ENCODE data around the gene ADGRB2. TPM values are rescaled to one million over a fixed set of nuclear protein-coding genes. Genes with fewer than 3 reads are reported as not detected.
"Not testable (repeated sequence)": the region's sequence is repeated elsewhere in the genome, so short reads cannot be mapped to it uniquely, and the experiment has no call there.

The ADGRB2 gene
- total RNA-seq, 1 experiment from 2014 or later = 16.7 TPM

DNA sequence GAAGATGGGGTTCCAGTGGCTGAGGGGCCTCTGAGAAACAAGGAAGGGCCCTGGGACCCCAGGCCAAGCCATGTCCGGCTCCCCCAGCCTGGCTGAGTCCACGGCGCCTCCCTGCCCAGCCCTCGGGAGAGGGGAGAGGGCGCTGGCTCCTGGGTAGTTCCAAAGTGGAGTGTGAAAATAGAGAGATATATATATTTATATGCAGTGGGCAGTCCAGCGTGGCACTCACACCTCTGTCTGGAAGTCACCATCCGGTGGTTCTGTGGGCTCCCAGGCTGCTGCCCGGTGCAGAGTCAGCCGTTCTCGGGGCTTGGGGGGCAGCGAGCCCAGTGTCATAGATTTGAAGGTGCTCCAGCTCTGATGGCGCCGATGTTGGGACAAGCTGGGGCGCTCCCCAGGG lies 36.9 kb downstream of the ADGRB2 start:
- no peak for DNase-seq (ENCODE audit: low read depth)

DNA sequence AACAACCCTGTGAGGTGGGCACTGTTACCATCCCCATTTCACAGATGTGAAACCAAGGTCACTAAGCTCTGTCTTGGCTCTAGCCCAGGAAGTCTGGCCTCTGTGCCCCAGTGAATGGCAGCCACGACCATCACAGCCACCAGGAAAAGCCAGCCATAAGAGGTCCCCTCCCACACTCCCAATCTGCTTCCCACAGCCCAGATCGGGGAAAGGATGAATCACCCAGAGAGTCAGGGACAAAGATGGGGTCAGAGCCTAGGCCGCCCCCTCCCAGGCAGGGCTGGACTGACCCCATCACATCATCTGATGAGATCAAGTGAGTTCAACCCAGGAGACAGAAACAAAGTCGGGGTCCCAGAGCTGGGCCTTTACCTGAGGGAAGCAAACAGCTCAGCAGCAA lies 37.4 kb downstream of the ADGRB2 start:
- no peak for DNase-seq (ENCODE audit: low read depth)

DNA sequence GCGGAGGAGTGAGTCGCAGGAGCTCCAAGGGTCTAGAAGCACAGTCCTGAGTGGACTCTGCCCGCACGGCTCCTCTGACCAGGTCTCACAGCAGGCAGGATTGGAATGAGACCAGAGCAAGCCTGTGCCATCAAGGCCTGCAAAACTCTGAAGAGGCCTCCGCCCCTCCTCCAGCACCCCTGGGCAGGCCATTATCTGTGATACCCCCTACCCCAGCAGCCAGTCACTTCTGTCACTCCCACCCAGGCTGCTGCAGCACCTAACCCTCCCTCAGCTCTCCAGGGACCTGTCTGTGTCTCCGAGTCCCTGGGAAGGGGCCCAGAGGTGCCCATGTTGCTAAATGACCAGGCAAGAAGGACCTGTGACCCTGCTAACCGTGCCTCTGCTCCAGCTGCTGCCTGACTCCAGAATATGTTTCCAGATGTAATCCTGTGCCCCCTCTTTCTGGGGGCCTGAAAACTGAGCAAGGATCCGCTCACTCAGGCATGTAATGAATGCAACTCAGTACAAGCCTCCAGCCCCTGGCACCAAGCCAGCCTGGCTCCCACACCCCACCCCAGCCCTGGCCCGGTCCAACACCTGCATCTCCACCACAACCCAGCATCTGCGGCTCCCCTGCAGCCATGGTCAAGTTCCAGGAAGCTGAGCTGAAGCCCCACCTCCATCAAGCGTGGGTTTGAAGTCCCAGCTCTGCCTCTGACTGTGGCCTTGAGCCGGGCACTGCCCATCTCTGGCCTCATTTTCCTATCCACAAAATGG lies 38.2 kb downstream of the ADGRB2 start:
- no peak for DNase-seq (ENCODE audit: low read depth)

DNA sequence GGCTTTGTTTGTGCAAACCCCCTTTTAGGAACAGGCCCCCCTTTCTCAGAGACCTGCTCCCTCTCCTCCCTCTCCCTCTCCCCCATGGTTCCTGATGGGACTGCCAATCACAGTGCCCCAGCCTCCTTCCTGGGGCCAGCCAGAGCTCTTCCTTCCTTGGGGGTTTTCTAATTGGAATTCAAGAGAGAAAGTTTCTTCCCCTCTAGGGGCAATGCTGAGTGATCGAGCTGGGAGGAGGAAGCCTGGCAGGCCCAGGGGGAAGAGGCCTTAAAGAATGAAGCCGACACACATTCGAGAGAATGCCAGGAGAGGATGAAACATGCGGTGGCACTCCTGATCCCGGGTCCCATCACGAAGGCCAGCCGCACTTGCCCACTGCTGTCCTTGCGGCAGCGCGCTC lies 39.0 kb downstream of the ADGRB2 start:
- no peak for DNase-seq (ENCODE audit: low read depth)

DNA sequence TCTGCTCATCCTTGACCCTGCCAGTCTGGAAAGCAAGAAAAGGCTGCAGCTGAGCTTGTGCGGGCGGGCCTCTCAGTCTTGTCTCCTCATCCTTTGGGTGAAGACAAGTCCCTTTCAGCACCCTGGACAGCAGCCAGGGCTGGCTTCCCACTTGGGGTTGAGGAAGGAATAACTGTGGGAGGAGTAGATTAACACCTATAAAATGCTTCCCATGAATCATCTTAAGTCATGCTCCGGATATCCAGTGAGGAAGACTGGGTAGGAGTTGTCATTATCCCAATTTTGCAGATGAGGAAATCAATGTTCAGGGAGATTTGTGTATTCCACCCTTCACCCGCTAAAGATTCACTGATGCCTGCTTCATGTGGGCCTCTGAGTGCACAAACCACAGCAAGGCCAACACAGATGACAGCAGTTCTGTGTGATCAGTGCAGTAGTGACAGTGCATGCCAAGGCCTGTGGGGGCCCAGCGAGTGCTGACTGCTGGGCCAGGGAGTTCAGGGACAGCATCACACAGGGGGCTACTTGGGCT lies 40.2 kb downstream of the ADGRB2 start:
- DNase-seq (ENCODE audit: low read depth) = peak; percentile 78

DNA sequence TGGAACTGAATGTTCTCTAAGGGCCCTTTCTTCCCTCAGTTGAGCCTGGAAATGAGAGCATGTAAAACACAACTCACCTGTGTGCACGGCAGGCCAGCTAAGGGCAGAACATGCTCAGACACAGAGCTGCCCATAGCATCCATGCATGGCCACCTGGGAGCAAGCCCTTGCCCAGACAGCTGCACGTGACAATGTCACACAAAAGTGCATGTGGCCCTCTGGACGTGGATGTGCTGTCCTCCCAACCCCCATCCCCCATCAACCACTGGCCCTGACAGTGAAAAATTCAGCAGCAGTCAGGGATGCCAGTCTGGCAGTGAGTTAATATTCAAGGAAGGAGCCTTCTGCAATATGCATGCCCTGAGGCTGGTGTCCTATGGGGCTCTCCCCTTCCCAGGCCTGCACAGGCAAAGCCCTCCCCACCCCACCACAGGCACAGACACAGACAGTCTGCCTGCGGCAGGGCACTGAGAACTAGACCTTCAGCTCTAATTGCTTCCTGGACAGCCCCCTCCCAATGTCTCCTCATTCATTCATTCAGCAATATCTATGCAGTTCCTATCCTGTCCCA lies 45.7 kb downstream of the ADGRB2 start:
- DNase-seq (ENCODE audit: low read depth) = no peak

DNA sequence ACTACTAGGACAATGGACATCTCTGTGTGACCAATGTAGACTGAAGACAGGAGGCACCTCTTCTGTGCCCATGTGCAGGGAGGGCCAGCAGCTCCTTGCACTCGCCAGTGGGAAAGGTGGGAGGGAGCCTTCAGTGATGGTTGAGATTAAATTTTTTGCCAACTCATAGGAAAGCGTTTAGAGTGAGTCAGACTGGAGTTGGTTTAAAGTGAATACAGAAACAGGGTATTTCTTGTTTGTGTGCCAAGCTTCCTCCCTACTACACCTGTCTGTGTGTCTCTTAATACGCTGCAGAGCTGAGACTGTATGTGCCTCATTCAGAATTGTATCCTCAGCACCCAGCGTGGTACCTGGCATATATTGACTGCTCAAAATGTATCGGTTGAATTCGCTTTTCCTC lies 46.8 kb downstream of the ADGRB2 start:
- DNase-seq (ENCODE audit: low read depth) = peak; percentile 77

DNA sequence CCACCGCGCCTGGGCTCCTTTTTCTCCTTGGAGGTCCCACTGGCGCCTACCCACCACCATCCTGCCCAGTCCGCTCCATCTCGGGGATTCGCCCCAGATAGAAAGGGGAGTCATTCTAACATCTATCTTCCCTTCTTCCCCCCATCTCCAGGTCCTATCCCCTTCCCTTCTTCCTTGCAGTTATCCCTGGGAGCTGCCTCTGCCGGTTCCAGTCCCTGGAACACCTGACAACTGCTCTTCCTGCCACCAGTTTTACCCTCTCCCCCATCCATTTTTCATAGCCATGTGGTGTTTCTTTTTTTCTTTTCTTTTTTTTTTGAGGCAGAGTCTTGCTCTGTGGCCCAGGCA lies 48.3 kb downstream of the ADGRB2 start:
- DNase-seq (ENCODE audit: low read depth) = no peak

DNA sequence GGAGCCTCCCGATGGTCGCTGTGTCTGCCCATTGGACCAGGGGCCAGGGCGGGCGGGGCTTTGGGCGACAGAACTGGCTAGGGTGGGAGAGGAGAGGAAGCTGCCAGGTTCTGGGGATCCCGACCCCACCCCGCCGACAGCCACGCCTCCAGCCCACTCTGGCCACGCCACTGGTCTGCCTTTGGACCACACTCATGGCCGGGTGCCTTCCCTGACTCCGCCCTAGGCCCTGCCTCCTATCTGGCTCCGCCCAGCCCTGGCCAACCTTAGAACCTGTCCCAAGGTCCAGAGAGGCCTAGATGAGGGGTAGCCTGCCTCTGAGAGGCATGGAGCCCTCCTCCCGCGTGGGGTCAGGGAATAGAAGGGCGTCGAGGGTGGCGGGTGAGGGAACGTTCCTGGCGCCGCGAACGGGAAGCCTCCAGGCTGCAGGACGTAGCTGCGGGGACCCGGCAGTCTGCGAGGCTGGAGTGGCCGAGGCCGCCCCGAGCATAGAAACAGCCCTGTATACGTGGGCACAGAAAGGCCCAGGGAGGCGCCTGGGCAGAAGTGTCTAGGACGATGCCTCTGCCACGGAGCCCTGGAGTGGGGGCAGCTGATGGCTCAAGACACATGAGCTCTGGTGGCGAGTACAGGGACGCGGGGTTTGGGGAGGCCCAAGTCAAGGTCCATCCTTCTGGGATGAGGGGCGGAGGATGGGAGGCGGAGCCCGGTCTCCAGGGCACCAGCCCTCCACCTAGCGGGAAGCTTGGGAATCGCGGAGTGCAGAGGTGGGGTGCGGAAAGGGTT lies 48.9 kb downstream of the ADGRB2 start:
- DNase-seq (ENCODE audit: low read depth) = peak; percentile 90

DNA sequence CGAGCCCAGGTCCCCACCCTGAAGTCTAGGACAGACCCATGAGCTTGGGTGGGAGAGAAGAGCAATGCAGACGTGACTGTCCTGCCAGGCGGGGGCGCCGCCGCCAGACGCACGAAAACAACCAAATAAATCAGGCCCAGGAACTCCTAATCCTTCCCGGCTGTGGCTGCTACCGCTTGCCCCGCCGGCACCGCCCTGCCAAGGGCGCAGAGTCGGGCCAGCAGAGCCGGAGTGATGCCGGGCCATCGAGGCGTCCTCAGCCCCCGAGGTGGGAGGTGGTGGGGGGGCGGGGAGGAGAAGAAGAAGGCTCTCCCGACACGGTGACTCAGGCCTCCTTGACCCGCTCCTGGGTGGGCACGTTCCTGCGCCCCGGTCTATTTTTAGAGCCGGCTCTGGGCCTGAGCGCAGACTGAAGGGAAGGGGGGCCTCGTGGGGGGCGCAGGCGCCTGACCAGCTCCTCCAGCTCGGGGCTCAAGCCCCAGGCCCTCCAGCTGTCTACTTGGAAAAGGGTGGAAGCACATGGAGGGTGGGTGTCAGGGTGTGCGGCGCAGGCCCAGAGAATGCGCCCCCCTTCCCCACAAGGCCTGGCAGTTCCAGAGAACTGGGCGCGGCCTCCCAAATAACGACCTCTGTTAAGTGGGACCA lies 49.6 kb downstream of the ADGRB2 start:
- peak; percentile 69 for DNase-seq (ENCODE audit: low read depth)

DNA sequence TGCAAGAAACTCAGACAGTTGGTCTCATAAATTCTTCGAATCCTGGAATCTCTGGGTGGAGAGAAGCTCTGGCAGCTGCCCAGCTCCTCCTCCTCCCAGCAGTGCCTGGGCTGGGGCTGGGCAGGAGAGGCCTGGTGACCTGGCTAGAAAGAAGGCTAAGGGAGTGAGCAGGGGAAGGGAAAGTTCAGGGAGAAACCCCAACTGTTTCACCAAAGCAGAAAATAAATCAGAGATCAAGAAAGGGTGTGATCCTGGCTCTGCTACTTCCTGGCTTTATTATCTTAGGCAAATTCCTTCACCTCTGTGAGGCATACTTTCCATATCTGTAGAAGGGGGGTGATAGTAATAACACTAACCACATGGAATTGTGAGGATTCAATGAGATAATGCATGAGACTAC lies 51.5 kb downstream of the ADGRB2 start:
- peak; percentile 89 for DNase-seq (ENCODE audit: low read depth)

DNA sequence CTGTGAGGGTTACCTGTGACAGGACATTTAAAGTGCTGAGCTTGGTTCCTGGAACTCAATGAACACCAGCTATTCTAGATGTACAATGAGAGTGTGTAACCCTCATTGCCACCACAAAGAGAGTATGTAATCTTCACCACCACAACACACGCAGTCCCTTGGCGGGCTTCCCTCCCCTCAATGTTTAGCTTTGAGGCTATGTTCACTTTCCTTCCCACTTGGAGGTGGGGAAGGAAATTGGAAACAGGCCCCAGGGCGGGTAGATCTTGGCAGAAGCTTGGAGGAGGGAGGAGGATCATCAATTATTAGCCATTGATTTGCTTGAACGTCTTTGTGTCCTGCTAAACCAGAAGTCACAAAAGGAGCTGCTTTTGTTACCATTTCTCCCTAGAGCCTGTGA lies 52.1 kb downstream of the ADGRB2 start:
- peak; percentile 71 for DNase-seq (ENCODE audit: low read depth)

DNA sequence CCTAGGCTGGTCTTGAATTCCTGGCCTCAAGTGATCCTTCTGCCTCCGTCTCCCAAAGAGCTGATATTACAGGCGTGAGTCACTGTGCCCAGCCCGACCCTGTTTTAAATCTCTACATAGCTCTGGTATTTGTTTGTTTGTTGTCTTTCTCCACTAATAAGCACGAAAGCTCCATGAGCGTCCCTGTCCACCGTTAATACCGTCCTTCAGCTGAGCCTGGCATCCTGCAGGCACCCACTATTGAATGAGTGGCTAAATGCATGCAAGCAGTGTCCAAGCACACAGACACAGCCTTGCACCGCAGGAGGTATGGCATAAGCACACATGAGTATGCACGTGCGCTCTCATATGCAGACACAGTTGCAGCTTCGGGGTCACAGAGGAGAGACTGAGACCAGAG lies 55.8 kb downstream of the ADGRB2 start:
- DNase-seq (ENCODE audit: low read depth) = peak; percentile 54

DNA sequence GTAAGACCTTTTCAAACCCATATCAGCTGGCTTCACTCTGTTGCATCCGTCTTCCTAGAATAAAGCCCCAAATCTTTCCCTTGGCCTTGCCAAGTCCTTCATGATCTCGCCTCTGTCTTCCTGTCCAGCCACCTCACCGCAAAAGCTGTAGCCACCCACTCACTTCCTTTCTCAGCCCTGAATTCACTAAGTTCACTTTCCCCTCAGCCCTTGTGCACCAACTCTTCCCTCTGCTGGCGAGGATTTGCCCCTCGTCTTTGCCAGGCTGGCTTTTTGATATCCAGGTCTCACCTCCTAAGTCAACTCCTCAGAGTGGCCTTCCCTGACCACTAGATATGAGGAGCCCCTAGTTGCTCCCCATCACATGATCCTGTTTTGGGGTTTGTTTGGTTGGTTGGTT lies 56.4 kb downstream of the ADGRB2 start:
- DNase-seq (ENCODE audit: low read depth) = peak; percentile 79

DNA sequence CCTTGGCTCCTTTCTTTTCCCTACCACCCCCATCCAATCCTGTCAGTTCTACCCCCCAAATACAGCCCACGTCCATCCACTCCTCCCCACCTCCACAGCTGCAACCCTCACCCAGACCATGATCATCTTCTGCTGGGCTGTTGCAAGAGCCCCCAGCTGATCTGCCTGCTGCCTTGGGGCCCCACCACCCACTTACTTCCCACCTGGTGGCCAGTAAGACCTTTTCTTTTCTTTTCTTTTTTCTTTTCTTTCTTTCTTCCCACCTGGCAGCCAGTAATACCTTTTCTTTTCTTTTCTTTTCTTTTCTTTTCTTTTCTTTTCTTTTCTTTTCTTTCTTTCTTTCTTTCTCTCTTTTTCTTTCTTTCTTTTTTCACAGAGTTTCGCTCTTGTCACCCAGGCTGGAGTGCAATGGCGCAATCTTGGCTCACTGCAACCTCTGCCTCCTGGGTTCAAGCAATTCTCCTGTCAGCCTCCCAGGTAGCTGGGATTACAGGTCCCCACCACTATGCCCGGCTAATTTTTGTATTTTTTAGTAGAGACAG lies 57.0 kb downstream of the ADGRB2 start:
- DNase-seq (ENCODE audit: low read depth) = not testable (repeated sequence)

DNA sequence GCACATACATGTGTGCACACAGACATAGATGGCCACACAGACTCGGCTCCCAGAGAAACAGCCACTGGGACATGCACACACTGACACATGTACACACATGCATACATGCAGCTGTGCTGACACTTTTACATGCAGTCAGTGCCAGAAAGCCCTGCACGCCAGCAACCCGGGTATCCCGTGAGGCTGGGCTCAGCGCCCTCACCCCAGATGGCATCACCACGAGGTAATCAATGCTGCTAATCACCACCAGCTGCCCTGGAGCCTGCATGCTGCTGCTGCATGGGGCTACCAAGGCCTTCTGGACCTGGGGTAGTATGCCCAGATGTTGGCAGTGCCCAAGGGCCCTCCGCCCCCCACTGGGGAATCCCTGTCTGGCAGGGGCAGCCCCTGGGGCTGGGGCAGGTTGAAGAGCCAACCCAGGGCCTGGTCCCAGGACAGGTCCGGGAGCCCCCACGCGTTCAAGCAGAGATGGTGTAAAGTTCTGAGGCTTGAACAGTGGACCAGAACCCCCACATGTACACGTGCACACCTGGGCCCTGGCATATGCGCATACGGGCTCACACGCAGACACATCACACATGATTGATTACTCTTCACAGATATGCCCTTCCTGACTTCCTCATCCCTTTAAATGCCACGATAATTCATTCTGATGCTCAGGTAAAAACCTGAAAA lies 57.6 kb downstream of the ADGRB2 start:
- DNase-seq (ENCODE audit: low read depth) = no peak

DNA sequence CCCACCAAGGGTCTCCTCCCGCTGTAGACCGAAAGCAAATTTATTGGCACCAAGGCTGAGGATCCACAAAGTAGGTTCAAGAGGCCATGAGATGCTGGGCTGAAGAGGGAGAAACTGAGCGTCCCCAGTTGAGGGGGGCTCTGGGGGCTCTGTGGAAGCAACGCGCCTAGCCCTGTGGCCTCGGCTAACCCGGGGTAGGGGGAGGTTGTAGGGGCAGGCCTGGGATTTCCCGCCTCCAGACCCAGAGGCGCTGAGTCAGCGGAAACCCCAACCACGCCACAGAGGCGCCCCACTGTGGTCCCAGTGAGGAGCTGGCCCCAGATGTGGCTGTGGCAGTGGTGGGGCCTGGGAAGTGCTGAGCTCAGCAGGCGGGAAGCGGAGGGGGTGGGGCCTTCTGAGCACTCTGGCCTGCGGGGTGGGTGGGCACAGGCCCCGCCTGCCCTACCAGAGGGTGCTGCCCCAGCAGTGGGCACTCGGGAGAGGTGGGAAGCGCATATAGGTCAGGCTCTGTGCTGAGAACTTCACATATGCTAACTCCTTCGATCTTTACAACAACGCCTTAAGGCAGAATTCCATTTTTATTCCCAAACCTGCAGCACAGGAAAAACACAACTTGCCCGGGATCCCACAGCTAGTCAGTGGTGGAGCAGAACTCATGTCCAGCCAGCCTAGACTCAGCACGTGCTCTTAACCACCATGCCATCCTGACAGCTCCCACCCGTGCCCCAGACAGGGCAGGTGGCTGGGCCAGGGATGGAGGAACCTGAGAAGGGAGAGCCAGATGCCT lies 58.9 kb downstream of the ADGRB2 start:
- peak; percentile 55 for DNase-seq (ENCODE audit: low read depth)

DNA sequence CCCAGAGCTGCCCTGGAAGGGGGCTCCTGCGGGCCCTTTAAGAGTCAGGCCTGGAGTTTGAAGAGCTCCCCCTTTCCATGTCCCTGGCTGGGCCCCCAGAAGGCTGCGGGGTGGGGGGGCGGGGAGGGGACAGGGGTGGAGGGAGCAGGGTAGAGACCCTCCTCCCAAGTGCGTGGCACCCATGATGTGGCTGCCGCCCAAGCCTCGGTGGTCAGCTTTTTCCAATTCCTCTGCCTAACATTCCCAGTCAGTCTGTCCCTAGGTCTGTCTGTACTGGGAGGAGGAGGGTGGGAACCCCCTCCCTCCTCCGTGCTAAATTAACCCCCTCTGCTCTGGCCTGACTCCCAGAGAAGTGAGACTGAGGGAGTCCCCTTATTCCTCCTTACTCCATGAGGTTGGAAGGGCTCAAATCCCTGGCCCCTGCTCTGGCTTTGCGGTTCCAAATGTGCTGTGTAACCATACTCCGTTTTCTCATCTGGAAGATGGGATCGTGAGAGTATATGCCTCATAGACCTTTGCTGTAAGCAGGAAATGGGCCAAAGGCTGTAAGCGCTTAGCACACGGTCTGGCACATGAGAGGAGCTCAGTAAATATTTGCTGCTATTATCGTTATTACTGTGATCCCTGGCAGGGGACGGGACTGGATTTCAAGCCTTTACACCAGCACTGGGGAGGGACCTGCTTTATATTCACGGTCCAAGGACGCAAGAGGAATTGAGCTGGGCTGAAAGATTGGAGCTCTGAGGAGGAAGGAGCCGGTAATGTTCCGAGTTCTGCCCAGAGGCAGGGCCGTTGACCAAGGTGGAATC lies 59.7 kb downstream of the ADGRB2 start:
- DNase-seq (ENCODE audit: low read depth) = no peak

DNA sequence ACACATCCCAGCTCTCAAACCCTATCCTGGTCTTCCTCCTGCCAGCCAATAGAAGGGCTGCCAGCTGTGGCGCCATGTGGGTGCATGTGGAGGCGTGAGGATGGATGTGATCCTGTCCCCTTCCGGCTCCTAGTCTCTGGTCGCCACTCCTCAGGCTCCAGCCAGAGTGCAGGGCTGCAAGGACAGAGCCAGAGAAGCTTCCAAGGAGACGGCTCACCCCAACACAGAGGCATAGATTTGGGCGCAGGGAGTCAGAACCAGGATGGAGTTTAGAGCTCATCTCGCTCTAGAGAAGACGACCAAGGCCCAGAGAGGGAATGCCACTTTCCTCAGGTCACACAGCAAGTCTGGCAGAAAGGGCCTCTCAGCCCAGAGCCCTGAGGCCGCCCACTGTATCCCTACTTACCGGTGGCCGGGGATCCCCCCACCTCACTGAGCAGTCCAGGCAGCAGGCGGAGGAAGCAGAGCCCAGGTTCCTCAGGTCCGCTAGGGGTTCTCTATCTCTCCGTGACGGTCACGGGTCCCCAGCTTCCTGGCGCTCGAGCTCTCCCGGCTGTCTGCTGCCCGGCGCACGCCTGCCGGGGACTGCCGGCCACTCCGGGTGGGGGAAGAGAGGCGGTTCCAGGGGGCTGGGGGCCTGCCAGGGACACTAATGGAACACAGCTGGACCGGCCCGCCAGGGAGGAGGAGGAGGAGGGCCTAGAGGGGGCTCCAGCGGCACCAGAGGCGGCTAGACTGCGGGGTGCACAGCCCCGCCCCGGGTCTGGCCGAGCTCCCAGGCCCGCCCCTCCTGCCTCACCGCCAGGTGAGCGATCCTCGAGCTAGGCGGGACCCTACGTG lies 60.5 kb downstream of the ADGRB2 start, which contains the start of gene COL16A1:
COL16A1 (minus strand) TSS at position 587 of the 840 bp plus-strand sequence. CDS start 1,824 bp downstream, outside the sequence.
- no peak for DNase-seq (ENCODE audit: low read depth)
